Body of pancreas (tissue), 4 donors: Measurements from ENCODE around the gene YWHAQ. TPM values are rescaled to one million over a fixed set of nuclear protein-coding genes. Genes with fewer than 3 reads are reported as not detected.

Source experiments
- ATAC-seq: fragments of 150-250 bp; one replicate; pipeline ENCODE4 v1.9.1; 2016
- DNase-seq, 4 donors: peaks; one replicate each; pipeline ENCODE4 v3.0.0-alpha.2; 2019
- H3K27ac ChIP-seq, 4 donors: fragments of 200-600 bp; sonication (generic); 1 replicate in 3 of 4; 2 replicates in 1 of 4; pipeline versions ENCODE4 v1.5.1 to v1.6.1; 2016 to 2019; ENCODE audit warnings: mild to moderate bottlenecking in 1 of 4, mixed read lengths in 1 of 4, moderate library complexity in 1 of 4
- H3K27me3 ChIP-seq, 2 donors: fragments of 200-600 bp; sonication (generic); one replicate each; pipeline ENCODE4 v1.6.0; 2016; ENCODE audit warnings: mild to moderate bottlenecking in 1 of 2
- H3K36me3 ChIP-seq, 2 donors: fragments of 200-600 bp; sonication (generic); replicated peaks in 1 of 2; 2 replicates each; pipeline ENCODE4 v1.5.1; 2016; ENCODE audit warnings: low read depth in 2 of 2; ENCODE audit not compliant: insufficient read depth in 1 of 2
- H3K4me1 ChIP-seq: fragments of 200-600 bp; sonication (generic); one replicate; pipeline ENCODE4 v1.6.0; 2016
- H3K4me3 ChIP-seq, 2 donors: fragments of 200-600 bp; sonication (generic); 1 replicate in 1 of 2; 2 replicates in 1 of 2; pipeline ENCODE4 v1.5.1; 2016 to 2019
- H3K9me3 ChIP-seq, 3 donors: fragments of 200-600 bp; sonication (generic); 1 replicate in 2 of 3; 2 replicates in 1 of 3; pipeline ENCODE4 v1.5.1; 2016
- CTCF ChIP-seq, 7 experiments: fragments of 450-650 bp in 4 of 7; fragments of 200-600 bp in 3 of 7; sonication (generic) in 3 of 7; IDR thresholded peaks; one replicate each; pipeline ENCODE4 v1.5.1; 2016 to 2019; ENCODE audit warnings: antibody characterized with exemption in 7 of 7
- POLR2A ChIP-seq, 3 donors: fragments of 450-650 bp; IDR thresholded peaks; one replicate each; pipeline ENCODE4 v1.6.1; 2016; ENCODE audit warnings: antibody characterized with exemption in 3 of 3, mild to moderate bottlenecking in 2 of 3
- WGBS, 2 donors: methylation state at CpG; one replicate each; pipeline ENCODE4 v1.1.5; 2017; 5-methylcytosine and 5-hydroxymethylcytosine counted together
- intact Hi-C: fragments of 100-400 bp; cut with DNase I; formaldehyde crosslinking; loops from one replicate; pipeline ENCODE4 v1.15.1; 2023
- total RNA-seq, 2 donors: library from RNA; depleted of rRNA; stranded (reverse); fragments of >200 nt; gene quantifications; one replicate each; pipeline ENCODE4 v1.1.0, GENCODE V29; 2016

Gene YWHAQ
- total RNA-seq, 2 donors from 2014 or later = 69.2 to 132 TPM

GRCh38 chr2:9558948-9559381 lies 71.8 kb downstream of the YWHAQ start:
- H3K27ac ChIP-seq = no peak overlapping the region
- H3K27me3 ChIP-seq = no peaks in the 10 kb centered on the region
- no peak for TF ChIP-seq POLR2A (IDR thresholded peaks at IDR 0.05)
- TF ChIP-seq CTCF (IDR thresholded peaks at IDR 0.05) = no peak
- H3K4me3 ChIP-seq = no peak overlapping the region
- no peak for ATAC-seq
- H3K9me3 ChIP-seq = no peaks in the 10 kb centered on the region
- no peaks in the 10 kb centered on the region for H3K36me3 ChIP-seq
- no peak for DNase-seq
- peaks cover 8% of the 10 kb centered on the region for H3K4me1 ChIP-seq
- intact Hi-C loops = no loop called here
- 100% methylated on average over 1 of the region's 1 CpG for WGBS, 2 donors

GRCh38 chr2:9556121-9556743 lies 74.6 kb downstream of the YWHAQ start:
- Histone ChIP-seq H3K27ac (peak overlapping the region; percentile 97 to 99 (median 98)), H3K36me3 (no peaks in the 10 kb centered on the region), H3K4me3 (peak overlapping the region; percentile 44 to 82), H3K9me3 (no peaks in the 10 kb centered on the region), H3K4me1 (peaks cover 27% of the 10 kb centered on the region), H3K27me3 (no peaks in the 10 kb centered on the region)
- ATAC-seq (peak; percentile 77), DNase-seq (no peak)
- intact Hi-C loops = no loop called here
- WGBS, 2 donors = 0 to 1% methylated on average over 1 to 27 of the region's 32 CpGs
- TF ChIP-seq POLR2A (IDR thresholded peaks at IDR 0.05) (no peak), CTCF (IDR thresholded peaks at IDR 0.05) (no peak)

- H3K27me3 ChIP-seq = no peaks in the 10 kb centered on the region
- peaks cover 27% of the 10 kb centered on the region for H3K4me1 ChIP-seq
- peak within 1 kb of the TSS; percentile 97 to 99 (median 98) for H3K27ac ChIP-seq
- peak within 1 kb of the TSS; percentile 84 to 93 for H3K4me3 ChIP-seq
- no peaks in the 10 kb centered on the region for H3K36me3 ChIP-seq
- DNase-seq = peak; percentile 96 to 97 (median 96)
- TF ChIP-seq CTCF (IDR thresholded peaks at IDR 0.05) = peak in 6 of 7 experiments; percentile 43 to 86 (median 67)
- peak; percentile 95 to 98 (median 98) for TF ChIP-seq POLR2A (IDR thresholded peaks at IDR 0.05)
- intact Hi-C loops = no loop called here
- H3K9me3 ChIP-seq = no peaks in the 10 kb centered on the region
- 0 to 2% methylated on average over 25 to 63 of the region's 73 CpGs for WGBS, 2 donors
- peak; percentile 96 for ATAC-seq
Measured at GRCh38 chr2:9555297-9556120, 75.3 kb downstream of the YWHAQ start, which contains the start of gene ADAM17. TSS of gene ADAM17 (minus strand) at chr2:9555830. CDS start at chr2:9555605, 225 bp downstream.

GRCh38 chr2:9554921-9555296 lies 75.9 kb downstream of the YWHAQ start:
- DNase-seq = peak; percentile 21 to 58 (median 25)
- Histone ChIP-seq H3K4me1 (peaks cover 27% of the 10 kb centered on the region), H3K27me3 (no peaks in the 10 kb centered on the region), H3K4me3 (peak overlapping the region; percentile 84 to 93), H3K9me3 (no peaks in the 10 kb centered on the region), H3K36me3 (no peaks in the 10 kb centered on the region), H3K27ac (peak overlapping the region; percentile 97 to 99 (median 98))
- no peak for TF ChIP-seq POLR2A (IDR thresholded peaks at IDR 0.05)
- TF ChIP-seq CTCF (IDR thresholded peaks at IDR 0.05) = no peak
- ATAC-seq = no peak
- WGBS, 2 donors = 0% methylated on average over 9 of the region's 9 CpGs
- intact Hi-C loops = no loop called here
